ENCODE measurements around the gene SCUBE1. TPM values are rescaled to one million over a fixed set of nuclear protein-coding genes. Genes with fewer than 3 reads are reported as not detected.

Gene SCUBE1
- total and polyA plus RNA-seq, 10 of the 15 experiments (the other 5 are each of a cell fraction or from before 2014, with no cell fraction given) = not detected

DNA sequence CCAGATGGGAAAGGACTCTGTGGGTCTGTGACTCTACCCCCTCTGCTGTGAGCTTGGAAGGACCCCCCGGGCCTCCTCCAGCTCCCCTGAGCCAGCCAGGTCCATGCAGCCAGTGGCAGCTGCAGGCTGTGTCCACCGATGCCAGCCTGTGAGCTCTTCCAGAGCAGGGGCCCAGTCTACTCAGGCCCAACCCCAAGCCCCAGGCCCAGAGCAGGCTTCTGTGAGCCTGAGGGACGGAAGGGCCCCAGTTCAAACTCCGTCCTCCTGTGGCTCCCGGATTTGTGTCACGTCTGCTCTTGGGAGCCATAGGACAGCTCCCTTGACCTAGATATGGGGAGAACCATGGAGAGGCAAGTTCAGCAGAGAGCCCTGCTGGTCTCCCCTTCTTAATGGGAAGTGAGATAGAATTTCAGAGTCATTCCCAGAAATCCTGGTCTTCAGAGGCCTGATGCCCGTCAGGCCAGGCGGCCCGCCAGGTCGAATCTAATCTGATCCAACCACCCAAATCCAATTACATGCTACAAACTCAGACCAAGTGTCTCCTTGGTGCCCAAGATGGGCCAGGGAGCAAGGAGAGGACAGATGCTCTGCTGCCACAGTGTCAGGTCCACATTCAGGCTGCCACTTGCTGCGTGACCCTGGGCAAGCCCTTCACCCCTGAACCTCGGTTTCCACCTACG lies 75.1 kb downstream of the SCUBE1 start:
- Histone ChIP-seq H3K9me3 (replicated peaks; ENCODE audit: control insufficient read depth, insufficient read depth, low read length) (no peaks in the 10 kb centered on the region), H3K4me2 (ENCODE audit: control insufficient read depth, insufficient read depth) (no peak overlapping the region), H3K4me3 (no peak overlapping the region), H2AFZ (ENCODE audit: control insufficient read depth, low read depth, low read length) (no peak overlapping the region), H4K20me1 (ENCODE audit: control insufficient read depth, insufficient read depth) (no peaks in the 10 kb centered on the region), H3K36me3 (ENCODE audit: control insufficient read depth in 2 of 2, insufficient read depth in 2 of 2, low read length in 1 of 2) (no peaks in the 10 kb centered on the region), H3K9ac (ENCODE audit: control insufficient read depth, insufficient read depth, low read length) (no peak overlapping the region), H3K27me3 (replicated peaks in 1 of 2; ENCODE audit: control insufficient read depth in 2 of 2, insufficient read depth in 2 of 2, low read length in 1 of 2) (peaks cover 2 to 4% of the 10 kb centered on the region in 2 experiments; a peak in 3 of 4 replicates), H3K27ac (ENCODE audit: control insufficient read depth, insufficient read depth) (no peak overlapping the region), H3K4me1 (ENCODE audit: control insufficient read depth, insufficient read depth, low read length) (peaks cover 29% of the 10 kb centered on the region), H3K79me2 (ENCODE audit: control insufficient read depth, insufficient read depth, low read length) (no peaks in the 10 kb centered on the region)
- FAIRE-seq = no peak
- 51% methylated on average over 13 of the region's 13 CpGs for WGBS (ENCODE audit: insufficient coverage, insufficient replicate concordance, low lambda C conversion rate, missing lambda C conversion rate)
- ChIA-PET SMC1A (ENCODE audit: uncharacterized antibody, unreplicated experiment) (no interaction called here), RAD21 (ENCODE audit: unreplicated experiment) (interaction anchor here (0.8 to 1.3 kb wide), 4 partner anchors 36 to 117 kb away, joined by 3 to 5 read pairs (median 3); partner anchors contain the start of gene TTLL12), POLR2A (no interaction called here), CTCF (interaction anchor here (1.1 to 1.2 kb wide), 2 partner anchors 37 to 79 kb away, joined by 4 to 6 read pairs; no protein-coding TSS in a partner anchor)
- no TSS peak for BruUV-seq (replicated peaks)
- intact Hi-C loops (cut with micrococcal nuclease; ENCODE audit: unreplicated experiment) = no loop called here
- in situ Hi-C loops (cut with MboI) = no loop called here
- TF ChIP-seq NR2C1 (IDR thresholded peaks at IDR 0.05) (no peak), RAD51 (IDR thresholded peaks at IDR 0.05) (no peak), PAX8 (IDR thresholded peaks at IDR 0.05) (no peak)
- no peak for DNase-seq (ENCODE audit: low read depth, low spot score)
- no peak for ATAC-seq

DNA sequence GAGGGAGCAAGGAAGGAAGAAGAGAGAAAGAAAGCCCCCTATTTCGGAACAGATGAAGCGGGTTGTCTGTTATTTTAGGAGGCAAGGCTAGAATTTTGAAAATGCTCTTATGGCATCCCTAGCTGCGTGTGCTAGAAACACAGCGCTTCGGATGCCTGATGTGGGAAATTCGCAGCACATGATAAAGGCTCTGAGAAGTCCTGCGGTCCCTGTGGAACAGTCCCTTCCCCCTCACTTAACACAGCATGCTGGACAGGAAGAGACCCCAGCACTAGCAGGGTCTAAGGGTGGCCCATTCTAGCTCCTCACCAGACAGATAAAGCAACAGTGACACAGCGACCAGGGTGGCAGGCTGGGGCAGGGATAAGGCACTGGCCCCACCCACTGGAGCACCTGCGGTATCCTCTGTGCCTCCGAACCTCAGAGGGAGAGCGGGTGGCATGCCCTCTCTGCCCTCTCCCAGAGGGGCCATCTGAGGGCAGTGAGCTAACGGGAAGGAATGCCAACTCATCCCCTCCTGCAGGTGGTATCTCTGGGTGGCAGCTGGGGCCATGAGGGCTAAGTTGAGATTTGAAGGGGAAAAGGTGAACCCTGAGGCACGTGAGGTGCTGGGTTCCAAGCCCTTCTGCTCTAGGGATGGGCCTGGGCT lies 75.7 kb downstream of the SCUBE1 start:
- in situ Hi-C loops (cut with MboI) (no loop called here), intact Hi-C loops (cut with micrococcal nuclease; ENCODE audit: unreplicated experiment) (no loop called here)
- H4K20me1 ChIP-seq (ENCODE audit: control insufficient read depth, insufficient read depth) = no peaks in the 10 kb centered on the region
- WGBS (ENCODE audit: insufficient coverage, insufficient replicate concordance, low lambda C conversion rate, missing lambda C conversion rate) = 37% methylated on average over 13 of the region's 13 CpGs
- peaks cover 36% of the 10 kb centered on the region for H3K4me1 ChIP-seq (ENCODE audit: control insufficient read depth, insufficient read depth, low read length)
- no peak overlapping the region for H2AFZ ChIP-seq (ENCODE audit: control insufficient read depth, low read depth, low read length)
- no peak overlapping the region for H3K9ac ChIP-seq (ENCODE audit: control insufficient read depth, insufficient read depth, low read length)
- DNase-seq (ENCODE audit: low read depth, low spot score) (no peak), FAIRE-seq (no peak), ATAC-seq (no peak)
- ChIA-PET CTCF (interaction anchor here (0.7 to 1.2 kb wide), 3 partner anchors 36 to 495 kb away, joined by 3 to 6 read pairs (median 4); no protein-coding TSS in a partner anchor), RAD21 (ENCODE audit: unreplicated experiment) (interaction anchor here (0.8 to 1.3 kb wide), 4 partner anchors 36 to 117 kb away, joined by 3 to 5 read pairs (median 3); partner anchors contain the start of gene TTLL12), POLR2A (no interaction called here), SMC1A (ENCODE audit: uncharacterized antibody, unreplicated experiment) (interaction anchor here (1.8 kb wide), 1 partner anchor 33 kb away, joined by 4 read pairs; no protein-coding TSS in a partner anchor)
- no TSS peak for BruUV-seq (replicated peaks)
- no peaks in the 10 kb centered on the region for H3K79me2 ChIP-seq (ENCODE audit: control insufficient read depth, insufficient read depth, low read length)
- H3K27ac ChIP-seq (ENCODE audit: control insufficient read depth, insufficient read depth) = no peak overlapping the region
- H3K4me3 ChIP-seq = no peak overlapping the region
- no peaks in the 10 kb centered on the region for H3K9me3 ChIP-seq (replicated peaks; ENCODE audit: control insufficient read depth, insufficient read depth, low read length)
- TF ChIP-seq HDAC2 (IDR thresholded peaks at IDR 0.05) (no peak), GABPA (IDR thresholded peaks at IDR 0.05; ENCODE audit: low read depth) (no peak), CHD4 (IDR thresholded peaks at IDR 0.05) (no peak), DPF2 (IDR thresholded peaks at IDR 0.05) (no peak), RELA (IDR thresholded peaks at IDR 0.05; ENCODE audit: borderline replicate concordance, partially characterized antibody) (no peak), YY1 (IDR thresholded peaks at IDR 0.05; ENCODE audit: low read depth, low read length) (no peak), NFIC (IDR thresholded peaks at IDR 0.05; ENCODE audit: low read depth, low read length) (no peak), RAD21 (IDR thresholded peaks at IDR 0.05; ENCODE audit: insufficient read depth, low read depth, low read length) (no peak), IRF4 (IDR thresholded peaks at IDR 0.05; ENCODE audit: low read depth, low read length) (no peak), CBX3 (IDR thresholded peaks at IDR 0.05; ENCODE audit: borderline replicate concordance, low read depth) (no peak), ZNF217 (IDR thresholded peaks at IDR 0.05) (no peak), JUNB (IDR thresholded peaks at IDR 0.05) (no peak), EED (IDR thresholded peaks at IDR 0.05; ENCODE audit: low read depth) (no peak), CREB1 (IDR thresholded peaks at IDR 0.05; ENCODE audit: low read depth) (no peak)
- TF ChIP-seq, protein P1, sequence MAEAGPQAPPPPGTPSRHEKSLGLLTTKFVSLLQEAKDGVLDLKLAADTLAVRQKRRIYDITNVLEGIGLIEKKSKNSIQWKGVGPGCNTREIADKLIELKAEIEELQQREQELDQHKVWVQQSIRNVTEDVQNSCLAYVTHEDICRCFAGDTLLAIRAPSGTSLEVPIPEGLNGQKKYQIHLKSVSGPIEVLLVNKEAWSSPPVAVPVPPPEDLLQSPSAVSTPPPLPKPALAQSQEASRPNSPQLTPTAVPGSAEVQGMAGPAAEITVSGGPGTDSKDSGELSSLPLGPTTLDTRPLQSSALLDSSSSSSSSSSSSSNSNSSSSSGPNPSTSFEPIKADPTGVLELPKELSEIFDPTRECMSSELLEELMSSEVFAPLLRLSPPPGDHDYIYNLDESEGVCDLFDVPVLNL (IDR thresholded peaks at IDR 0.05; ENCODE audit: low read depth, low read length) = no peak
- H3K36me3 ChIP-seq (ENCODE audit: control insufficient read depth in 2 of 2, insufficient read depth in 2 of 2, low read length in 1 of 2) = no peaks in the 10 kb centered on the region
- peaks cover 2 to 4% of the 10 kb centered on the region in 2 experiments; a peak in 3 of 4 replicates for H3K27me3 ChIP-seq (replicated peaks in 1 of 2; ENCODE audit: control insufficient read depth in 2 of 2, insufficient read depth in 2 of 2, low read length in 1 of 2)
- no peak overlapping the region for H3K4me2 ChIP-seq (ENCODE audit: control insufficient read depth, insufficient read depth)

All from GM12878 (cell line).